ENCODE results near the gene LEPROT. TPM values are rescaled to one million over a fixed set of nuclear protein-coding genes. Genes with fewer than 3 reads are reported as not detected.

Gene LEPROT
- total RNA-seq, result 70.9 and 75.2 TPM in 2 replicates

GRCh38 chr1:65420590-65421350, at the start of gene LEPROT, which contains the start of gene LEPR:
Gene LEPROT, plus strand, starts transcription at chr1:65420668. Its CDS starts 57 bp downstream, at chr1:65420725.
Gene LEPR, plus strand, starts transcription at chr1:65420668. Its CDS starts 144,898 bp downstream, at chr1:65565566.

Small RNA genes within 50 kb of the gene (small RNA-seq; reads per million reads assigned to genes)
- gene RNU2-15P, result not detected

Other genes starting within 250 kb of the LEPROT start
- 3.7 and 9.3 TPM in 2 replicates for gene DNAJC6, start 111.1 kb upstream of the LEPROT start, total RNA-seq
- 9.8 and 12.9 TPM in 2 replicates for gene LEPR, start within 50 bp of the LEPROT start, total RNA-seq

Data from thoracic aorta endothelial cell (primary cell).